Muscle of leg (tissue), 11 donors: ENCODE measurements around the gene ALDH1A3. TPM values are rescaled to one million over a fixed set of nuclear protein-coding genes. Genes with fewer than 3 reads are reported as not detected.
A peak's percentile ranks its signal among the peaks of the same experiment; 100 is the strongest.

Source experiments
- DNase-seq: peaks from one replicate; pipeline ENCODE4 v3.0.0; 2013
- H3K27ac ChIP-seq: one replicate; pipeline ENCODE4 v1.5.1; 2013; ENCODE audit warnings: mild to moderate bottlenecking, low read length, control low read depth
- H3K27me3 ChIP-seq: one replicate; pipeline ENCODE4 v1.6.1; 2013; ENCODE audit warnings: low read length; ENCODE audit not compliant: control insufficient read depth, insufficient read depth
- H3K36me3 ChIP-seq: one replicate; pipeline ENCODE4 v1.6.1; 2013; ENCODE audit warnings: low read length; ENCODE audit not compliant: control insufficient read depth, insufficient read depth
- H3K4me1 ChIP-seq: one replicate; pipeline ENCODE4 v1.6.1; 2013; ENCODE audit warnings: low read length; ENCODE audit not compliant: control insufficient read depth, insufficient read depth
- H3K4me3 ChIP-seq: one replicate; pipeline ENCODE4 v1.5.1; 2013; ENCODE audit warnings: low read length, control low read depth
- H3K9me3 ChIP-seq: replicated peaks from 2 replicates; pipeline ENCODE4 v1.6.1; 2013; ENCODE audit warnings: low read depth, low read length; ENCODE audit not compliant: control insufficient read depth
- WGBS: methylation state at CpG from one replicate; pipeline ENCODE4 v1.1.5; 2013; ENCODE audit warnings: missing lambda C conversion rate; ENCODE audit not compliant: insufficient coverage; 5-methylcytosine and 5-hydroxymethylcytosine counted together
- polyA plus RNA-seq, 8 donors: library from polyadenylated mRNA; unstranded; fragments of 120-200 nt; gene quantifications; one replicate each; pipeline versions ENCODE4 v1.2.1 to v1.2.3, GENCODE V29; 2013; ENCODE audit warnings: inconsistent platforms in 1 of 8, low replicate concordance in 1 of 8; ENCODE audit not compliant: insufficient read length in 8 of 8, insufficient read depth in 1 of 8
- total RNA-seq: library from RNA; stranded (reverse); fragments of 120-200 nt; gene quantifications from one replicate; pipeline ENCODE4 v1.2.4, GENCODE V29; 2013

ALDH1A3 gene
- total and polyA plus RNA-seq, 9 donors: 14.3 to 39.1 (median 23.8) TPM

DNA sequence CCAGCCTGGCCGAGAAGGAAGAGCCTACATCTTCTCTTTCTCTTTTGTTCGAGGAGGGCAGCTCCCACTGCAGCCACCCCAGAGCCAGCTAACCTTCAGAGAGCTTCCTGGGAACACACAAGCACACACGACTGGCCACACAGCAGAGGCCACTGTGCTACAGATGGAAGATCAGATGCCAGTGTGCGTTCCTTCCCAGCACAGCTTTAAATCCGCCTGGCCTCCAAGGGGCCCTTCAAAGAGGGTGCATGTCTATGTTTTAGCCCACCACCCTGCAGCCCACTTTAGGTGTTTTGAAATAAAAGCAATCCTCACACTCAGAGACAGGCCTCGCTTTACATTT, 12.4 kb downstream of the ALDH1A3 start:
- Histone ChIP-seq H3K27ac (no peak overlapping the region), H3K4me1 (peaks cover 22% of the 10 kb centered on the region), H3K36me3 (peaks cover 26% of the 10 kb centered on the region), H3K27me3 (peaks cover 9% of the 10 kb centered on the region), H3K9me3 (no peaks in the 10 kb centered on the region), H3K4me3 (no peak overlapping the region)
- WGBS: 59% methylated on average over 5 of the region's 6 CpGs
- DNase-seq: no peak

- H3K27ac ChIP-seq: no peak overlapping the region
- no peak overlapping the region for H3K4me3 ChIP-seq
- WGBS: 81% methylated on average over 4 of the region's 6 CpGs
- H3K4me1 ChIP-seq: peaks cover 24% of the 10 kb centered on the region
- DNase-seq: no peak
- H3K36me3 ChIP-seq: peaks cover 33% of the 10 kb centered on the region
- H3K9me3 ChIP-seq: no peaks in the 10 kb centered on the region
- H3K27me3 ChIP-seq: peaks cover 9% of the 10 kb centered on the region
Measured at GRCh38 chr15:100893261-100893963, 13.8 kb downstream of the ALDH1A3 start.

DNA sequence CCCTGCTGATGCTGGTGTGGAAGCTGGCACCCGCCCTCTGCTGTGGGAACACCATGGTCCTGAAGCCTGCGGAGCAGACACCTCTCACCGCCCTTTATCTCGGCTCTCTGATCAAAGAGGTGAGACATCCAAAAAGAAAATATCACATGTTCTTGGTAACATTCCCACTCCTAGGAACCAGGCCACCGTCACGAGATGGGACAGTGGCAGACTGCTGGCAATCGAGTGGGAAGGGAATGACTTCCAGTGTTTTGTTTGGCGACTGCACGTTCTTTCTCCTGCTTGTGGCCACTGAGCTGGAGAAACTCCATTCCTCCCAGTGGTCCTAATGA, 14.3 kb downstream of the ALDH1A3 start:
- no peak overlapping the region for H3K27ac ChIP-seq
- no peak overlapping the region for H3K4me3 ChIP-seq
- H3K27me3 ChIP-seq: peaks cover 9% of the 10 kb centered on the region
- 86% methylated on average over 5 of the region's 9 CpGs for WGBS
- H3K4me1 ChIP-seq: peaks cover 22% of the 10 kb centered on the region
- no peaks in the 10 kb centered on the region for H3K9me3 ChIP-seq
- DNase-seq: no peak
- H3K36me3 ChIP-seq: peaks cover 35% of the 10 kb centered on the region

DNA sequence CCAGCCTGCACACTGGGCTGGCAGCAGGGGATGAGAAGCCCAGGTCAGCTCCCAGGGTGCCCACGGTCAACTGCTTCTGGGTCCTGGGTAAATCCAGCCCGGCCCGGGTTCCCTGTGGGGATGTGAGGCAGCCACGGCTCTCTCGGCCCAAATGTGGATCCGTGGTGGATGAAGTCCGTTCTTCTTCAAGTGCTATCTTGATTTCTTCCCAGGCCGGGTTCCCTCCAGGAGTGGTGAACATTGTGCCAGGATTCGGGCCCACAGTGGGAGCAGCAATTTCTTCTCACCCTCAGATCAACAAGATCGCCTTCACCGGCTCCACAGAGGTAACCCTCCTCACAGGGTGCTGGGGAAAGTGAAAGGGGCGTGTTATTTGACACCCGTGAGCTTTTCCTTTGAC, 16.1 kb downstream of the ALDH1A3 start:
- Histone ChIP-seq H3K27ac (no peak overlapping the region), H3K9me3 (no peaks in the 10 kb centered on the region), H3K4me3 (no peak overlapping the region), H3K4me1 (peaks cover 24% of the 10 kb centered on the region), H3K27me3 (peaks cover 4% of the 10 kb centered on the region), H3K36me3 (peaks cover 38% of the 10 kb centered on the region)
- DNase-seq: no peak
- 98% methylated on average over 5 of the region's 13 CpGs for WGBS

DNA sequence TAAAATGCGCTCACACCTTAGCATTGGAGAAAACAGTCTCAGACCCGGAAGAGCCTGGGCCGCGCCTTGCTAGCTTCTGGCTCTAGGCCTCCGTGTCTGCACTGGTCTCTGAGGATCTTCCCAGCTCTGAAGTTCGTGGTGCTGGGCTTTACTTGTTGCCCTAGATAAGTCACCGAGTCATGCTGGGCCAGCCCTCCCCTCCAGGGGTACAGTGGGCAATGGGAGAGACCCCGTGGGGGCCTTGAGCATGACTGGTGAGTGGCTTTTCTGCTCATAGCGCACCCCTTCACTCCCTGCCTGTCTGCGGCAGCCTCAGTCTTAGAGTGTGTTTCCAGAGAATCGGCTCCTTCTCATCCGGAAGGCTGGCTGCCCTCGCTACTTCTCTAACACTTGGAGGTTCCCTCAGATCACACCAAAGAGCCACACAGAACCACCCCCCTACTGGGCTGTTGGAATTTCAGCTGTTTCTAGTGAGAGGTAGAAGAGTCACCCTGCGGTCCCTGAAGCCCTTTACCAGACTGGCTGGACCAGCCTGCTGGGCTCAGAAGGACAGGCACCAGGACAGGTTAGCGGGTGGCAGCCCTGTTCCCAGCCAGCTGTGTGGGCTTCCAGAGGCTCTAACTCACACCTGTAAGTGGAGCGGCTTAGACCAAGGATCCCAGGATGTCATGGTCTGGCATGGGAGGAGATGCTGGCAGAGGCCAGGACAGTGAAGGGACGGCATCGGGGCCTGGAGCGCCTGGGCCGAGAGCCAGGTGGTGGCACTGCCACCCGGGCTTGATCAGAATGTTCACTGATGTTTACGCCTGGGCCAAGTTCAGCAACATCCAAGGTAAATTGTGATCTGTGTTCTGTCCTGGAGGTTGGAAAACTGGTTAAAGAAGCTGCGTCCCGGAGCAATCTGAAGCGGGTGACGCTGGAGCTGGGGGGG, 17.9 kb downstream of the ALDH1A3 start:
- no peak for DNase-seq
- no peak overlapping the region for H3K4me3 ChIP-seq
- H3K36me3 ChIP-seq: peaks cover 36% of the 10 kb centered on the region
- 75% methylated on average over 19 of the region's 26 CpGs for WGBS
- peaks cover 3% of the 10 kb centered on the region for H3K27me3 ChIP-seq
- H3K27ac ChIP-seq: no peak overlapping the region
- H3K9me3 ChIP-seq: no peaks in the 10 kb centered on the region
- peaks cover 34% of the 10 kb centered on the region for H3K4me1 ChIP-seq

DNA sequence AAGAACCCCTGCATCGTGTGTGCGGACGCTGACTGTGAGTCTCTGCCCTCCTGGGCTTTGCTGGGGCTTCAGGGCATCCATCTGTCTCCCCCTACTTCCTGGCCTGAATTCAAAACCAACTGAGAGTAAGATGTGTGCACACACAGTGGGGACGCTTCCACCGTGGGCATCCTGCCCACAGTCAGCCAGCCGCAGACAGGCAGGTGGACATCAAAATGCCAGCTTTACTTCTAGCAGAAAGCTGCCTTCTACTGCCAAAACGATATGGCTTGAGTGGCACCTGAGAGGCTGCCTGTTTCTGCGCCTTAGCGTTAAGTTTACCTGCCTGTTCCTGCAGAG, 18.5 kb downstream of the ALDH1A3 start:
- Histone ChIP-seq H3K9me3 (no peaks in the 10 kb centered on the region), H3K4me3 (no peak overlapping the region), H3K27me3 (peaks cover 2% of the 10 kb centered on the region), H3K27ac (no peak overlapping the region), H3K4me1 (peaks cover 41% of the 10 kb centered on the region), H3K36me3 (peaks cover 32% of the 10 kb centered on the region)
- DNase-seq: no peak
- 88% methylated on average over 5 of the region's 9 CpGs for WGBS

GRCh38 chr15:100898661-100899462, 19.2 kb downstream of the ALDH1A3 start:
- Histone ChIP-seq H3K27me3 (no peaks in the 10 kb centered on the region), H3K27ac (no peak overlapping the region), H3K4me3 (no peak overlapping the region), H3K4me1 (peaks cover 44% of the 10 kb centered on the region), H3K36me3 (peaks cover 30% of the 10 kb centered on the region), H3K9me3 (no peaks in the 10 kb centered on the region)
- peak; percentile 41 for DNase-seq
- 81% methylated on average over 6 of the region's 11 CpGs for WGBS

- H3K27ac ChIP-seq: no peak overlapping the region
- H3K4me1 ChIP-seq: peaks cover 44% of the 10 kb centered on the region
- H3K36me3 ChIP-seq: peaks cover 25% of the 10 kb centered on the region
- no peak for DNase-seq
- H3K27me3 ChIP-seq: no peaks in the 10 kb centered on the region
- no peaks in the 10 kb centered on the region for H3K9me3 ChIP-seq
- no peak overlapping the region for H3K4me3 ChIP-seq
- 57% methylated on average over 1 of the region's 5 CpGs for WGBS
Measured at GRCh38 chr15:100899601-100900000, 20.0 kb downstream of the ALDH1A3 start.

GRCh38 chr15:100900136-100900794, 20.6 kb downstream of the ALDH1A3 start:
- DNase-seq: peak; percentile 67
- no peaks in the 10 kb centered on the region for H3K9me3 ChIP-seq
- WGBS: 48% methylated on average over 7 of the region's 13 CpGs
- no peak overlapping the region for H3K4me3 ChIP-seq
- H3K4me1 ChIP-seq: peaks cover 44% of the 10 kb centered on the region
- peak overlapping the region; percentile 97 for H3K27ac ChIP-seq
- peaks cover 23% of the 10 kb centered on the region for H3K36me3 ChIP-seq
- no peaks in the 10 kb centered on the region for H3K27me3 ChIP-seq
